ENCODE measurements around the gene NRCAM. TPM values are rescaled to one million over a fixed set of nuclear protein-coding genes. Genes with fewer than 3 reads are reported as not detected.

The NRCAM gene
- total RNA-seq, 2 experiments from 2014 or later: 3.2 to 3.8 TPM

DNA sequence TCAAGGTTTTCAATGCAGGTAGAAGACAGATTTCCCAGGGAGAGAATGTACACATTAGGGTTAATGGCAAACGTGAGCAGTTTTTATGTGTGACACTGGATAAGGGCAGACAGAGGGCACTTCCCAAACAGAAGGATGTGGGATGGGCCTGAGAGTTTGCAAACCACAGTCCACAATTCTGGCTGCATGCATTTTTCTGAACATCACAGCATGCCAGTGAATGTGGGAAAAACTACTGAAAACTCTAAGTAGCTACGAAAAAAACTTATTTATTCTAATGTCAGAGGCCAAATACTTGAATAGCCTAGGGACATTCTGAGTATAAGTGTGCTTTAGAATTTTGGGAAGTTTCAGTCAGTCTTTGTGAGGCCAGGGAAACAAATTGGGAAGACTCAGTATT, 145.9 kb downstream of the NRCAM start:
- H3K4me3 Mint-ChIP-seq: no peak overlapping the region

GRCh38 chr7:108308903-108309302, 147.3 kb downstream of the NRCAM start:
- TF ChIP-seq, protein P1, sequence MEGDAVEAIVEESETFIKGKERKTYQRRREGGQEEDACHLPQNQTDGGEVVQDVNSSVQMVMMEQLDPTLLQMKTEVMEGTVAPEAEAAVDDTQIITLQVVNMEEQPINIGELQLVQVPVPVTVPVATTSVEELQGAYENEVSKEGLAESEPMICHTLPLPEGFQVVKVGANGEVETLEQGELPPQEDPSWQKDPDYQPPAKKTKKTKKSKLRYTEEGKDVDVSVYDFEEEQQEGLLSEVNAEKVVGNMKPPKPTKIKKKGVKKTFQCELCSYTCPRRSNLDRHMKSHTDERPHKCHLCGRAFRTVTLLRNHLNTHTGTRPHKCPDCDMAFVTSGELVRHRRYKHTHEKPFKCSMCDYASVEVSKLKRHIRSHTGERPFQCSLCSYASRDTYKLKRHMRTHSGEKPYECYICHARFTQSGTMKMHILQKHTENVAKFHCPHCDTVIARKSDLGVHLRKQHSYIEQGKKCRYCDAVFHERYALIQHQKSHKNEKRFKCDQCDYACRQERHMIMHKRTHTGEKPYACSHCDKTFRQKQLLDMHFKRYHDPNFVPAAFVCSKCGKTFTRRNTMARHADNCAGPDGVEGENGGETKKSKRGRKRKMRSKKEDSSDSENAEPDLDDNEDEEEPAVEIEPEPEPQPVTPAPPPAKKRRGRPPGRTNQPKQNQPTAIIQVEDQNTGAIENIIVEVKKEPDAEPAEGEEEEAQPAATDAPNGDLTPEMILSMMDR (IDR thresholded peaks at IDR 0.05): no peak
- Mint-ChIP-seq H3K36me3 (ENCODE audit: low read depth) (no peaks in the 10 kb centered on the region), H3K27ac (peak overlapping the region; percentile 18), H3K27me3 (no peaks in the 10 kb centered on the region), H3K4me3 (no peak overlapping the region), H3K4me1 (ENCODE audit: low read depth) (peaks cover 37% of the 10 kb centered on the region), H3K9me3 (no peaks in the 10 kb centered on the region)
- ChIA-PET CTCF (interaction anchor here (1.9 kb wide), 1 partner anchor 16 kb away, joined by 4 read pairs; no protein-coding TSS in a partner anchor), POLR2A (no interaction called here)
- DNase-seq (no peak), ATAC-seq (peak; percentile 25)
- intact Hi-C loops (cut with micrococcal nuclease): no loop called here

More for the DNA sequence above, 145.9 kb downstream of the NRCAM start:
- TF ChIP-seq, protein P1 (IDR thresholded peaks at IDR 0.05): no peak
- peaks cover 37% of the 10 kb centered on the region for H3K4me1 Mint-ChIP-seq (ENCODE audit: low read depth)
- POLR2A ChIA-PET: interaction anchor here (1.4 kb wide), 1 partner anchor 14 kb away, joined by 3 read pairs; no protein-coding TSS in a partner anchor
- DNase-seq (no peak), ATAC-seq (no peak)
- CTCF ChIA-PET: interaction anchor here (1.9 kb wide), 1 partner anchor 18 kb away, joined by 4 read pairs; no protein-coding TSS in a partner anchor
- H3K27ac Mint-ChIP-seq: no peak overlapping the region
- no peaks in the 10 kb centered on the region for H3K27me3 Mint-ChIP-seq
- no peaks in the 10 kb centered on the region for H3K9me3 Mint-ChIP-seq
- H3K36me3 Mint-ChIP-seq (ENCODE audit: low read depth): no peaks in the 10 kb centered on the region
- intact Hi-C loops (cut with micrococcal nuclease): no loop called here

- Mint-ChIP-seq H3K36me3 (ENCODE audit: low read depth) (no peaks in the 10 kb centered on the region), H3K9me3 (no peaks in the 10 kb centered on the region), H3K27me3 (no peaks in the 10 kb centered on the region), H3K4me3 (no peak overlapping the region), H3K27ac (no peak overlapping the region), H3K4me1 (ENCODE audit: low read depth) (peaks cover 37% of the 10 kb centered on the region)
- ChIA-PET CTCF (no interaction called here), POLR2A (no interaction called here)
- ATAC-seq: peak; percentile 25
- TF ChIP-seq, protein P1 (IDR thresholded peaks at IDR 0.05): no peak
- intact Hi-C loops (cut with micrococcal nuclease): no loop called here
- DNase-seq: no peak
These were observed 148.0 kb downstream of the NRCAM start for GRCh38 chr7:108308276-108308675.

DNA sequence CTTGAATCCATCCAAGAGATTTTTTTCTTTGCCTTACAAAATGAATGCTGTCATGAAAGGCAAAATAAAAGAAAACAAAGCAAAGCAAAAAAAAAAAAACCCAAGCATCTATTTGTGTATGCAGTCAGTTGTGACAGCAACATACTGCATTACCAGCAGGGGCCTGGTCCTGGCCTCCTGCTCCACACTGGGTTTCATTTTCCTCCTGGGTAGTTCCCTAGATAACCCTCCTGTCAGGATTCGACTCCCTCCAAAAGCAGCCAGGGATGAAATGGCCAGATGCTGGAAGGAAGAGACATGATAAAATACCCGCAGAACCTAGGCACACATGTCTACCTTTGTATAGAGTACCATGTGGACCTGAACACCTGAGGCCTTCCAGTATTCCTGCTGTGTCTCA, 148.6 kb downstream of the NRCAM start:
- TF ChIP-seq, protein P1 (IDR thresholded peaks at IDR 0.05): no peak
- POLR2A ChIA-PET: no interaction called here
- Mint-ChIP-seq H3K9me3 (no peaks in the 10 kb centered on the region), H3K36me3 (ENCODE audit: low read depth) (no peaks in the 10 kb centered on the region), H3K27ac (no peak overlapping the region), H3K4me3 (no peak overlapping the region), H3K4me1 (ENCODE audit: low read depth) (peaks cover 37% of the 10 kb centered on the region), H3K27me3 (no peaks in the 10 kb centered on the region)
- DNase-seq (no peak), ATAC-seq (no peak)
- CTCF ChIA-PET: no interaction called here
- intact Hi-C loops (cut with micrococcal nuclease): no loop called here

DNA sequence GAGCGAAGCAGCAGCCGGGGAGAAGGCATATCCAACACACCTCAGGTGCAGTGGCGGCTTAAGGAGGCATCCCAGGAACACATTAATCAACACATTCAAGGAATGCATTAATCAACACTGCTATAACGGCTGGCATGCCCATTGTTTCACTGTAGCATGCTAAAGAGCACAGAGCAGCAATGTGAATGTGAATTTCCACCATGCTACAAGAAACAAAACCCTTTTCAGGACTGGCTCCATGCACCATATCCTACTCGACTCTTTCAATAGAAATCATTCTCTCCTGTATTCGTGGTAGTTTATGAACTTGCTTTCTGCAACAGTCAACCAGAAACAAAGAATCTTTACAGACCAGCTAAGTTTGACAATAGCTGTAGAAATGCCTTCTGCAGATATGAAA, 149.0 kb downstream of the NRCAM start:
- no peak overlapping the region for H3K4me3 Mint-ChIP-seq
- H3K9me3 Mint-ChIP-seq: no peaks in the 10 kb centered on the region
- CTCF ChIA-PET: no interaction called here
- peaks cover 37% of the 10 kb centered on the region for H3K4me1 Mint-ChIP-seq (ENCODE audit: low read depth)
- ATAC-seq (no peak), DNase-seq (no peak)
- intact Hi-C loops (cut with micrococcal nuclease): no loop called here
- POLR2A ChIA-PET: no interaction called here
- no peaks in the 10 kb centered on the region for H3K27me3 Mint-ChIP-seq
- H3K36me3 Mint-ChIP-seq (ENCODE audit: low read depth): no peaks in the 10 kb centered on the region
- TF ChIP-seq, protein P1 (IDR thresholded peaks at IDR 0.05): no peak
- H3K27ac Mint-ChIP-seq: no peak overlapping the region
